Activated CD4-positive, alpha-beta T cell treated with anti-CD3 and anti-CD28 coated beads for 36 hours (primary cell): ENCODE results near the gene FTSJ3. TPM values are rescaled to one million over a fixed set of nuclear protein-coding genes. Genes with fewer than 3 reads are reported as not detected.

Source experiments
- ATAC-seq: fragments of 200-7000 bp; cut with Tn5 transposase; one replicate; pipeline ENCODE4 v1.10.0; 2021; ENCODE audit warnings: mild to moderate bottlenecking, moderate library complexity
- CTCF ChIA-PET: fragments of 350-600 bp; sonication (Branson Sonifier 250); formaldehyde crosslinking; loops from one replicate; lab custom pipeline; 2021; ENCODE audit warnings: antibody characterized with exemption; lab: Charles Lee
- POLR2A ChIA-PET: fragments of 350-600 bp; sonication (Branson Sonifier 250); formaldehyde crosslinking; loops from one replicate; lab custom pipeline; 2021; ENCODE audit warnings: antibody characterized with exemption, inconsistent platforms; lab: Charles Lee
- DNase-seq: peaks from one replicate; pipeline ENCODE4 v3.0.0-alpha.2; 2020
- H3K27ac Mint-ChIP-seq: one replicate; pipeline ENCODE4 v1.8.0; 2021; ENCODE audit warnings: mixed read lengths
- H3K27me3 Mint-ChIP-seq: one replicate; pipeline ENCODE4 v1.8.0; 2021; ENCODE audit warnings: mixed read lengths
- H3K36me3 Mint-ChIP-seq: one replicate; pipeline ENCODE4 v1.8.0; 2021; ENCODE audit warnings: low read depth, mixed read lengths
- H3K4me1 Mint-ChIP-seq: one replicate; pipeline ENCODE4 v1.8.0; 2021; ENCODE audit warnings: mixed read lengths
- H3K4me3 Mint-ChIP-seq: one replicate; pipeline ENCODE4 v1.8.0; 2021; ENCODE audit warnings: mild to moderate bottlenecking, moderate library complexity, mixed read lengths
- H3K9me3 Mint-ChIP-seq: one replicate; pipeline ENCODE4 v1.8.0; 2021; ENCODE audit warnings: low read depth, mixed read lengths
- intact Hi-C, 2 experiments: fragments of 100-400 bp; cut with DNase I in 1 of 2; cut with micrococcal nuclease in 1 of 2; formaldehyde crosslinking; loops; one replicate each; pipeline versions ENCODE4 v1.14.2 to v1.15.1; 2022 to 2024; cut with DNase I, micrococcal nuclease
- total RNA-seq, 2 experiments: library from RNA; stranded (reverse); gene quantifications; one replicate each; pipeline ENCODE4 v1.2.3, GENCODE V29; 2021

FTSJ3 gene
- total RNA-seq, 2 experiments from 2014 or later: 52.1 to 61.2 TPM

DNA sequence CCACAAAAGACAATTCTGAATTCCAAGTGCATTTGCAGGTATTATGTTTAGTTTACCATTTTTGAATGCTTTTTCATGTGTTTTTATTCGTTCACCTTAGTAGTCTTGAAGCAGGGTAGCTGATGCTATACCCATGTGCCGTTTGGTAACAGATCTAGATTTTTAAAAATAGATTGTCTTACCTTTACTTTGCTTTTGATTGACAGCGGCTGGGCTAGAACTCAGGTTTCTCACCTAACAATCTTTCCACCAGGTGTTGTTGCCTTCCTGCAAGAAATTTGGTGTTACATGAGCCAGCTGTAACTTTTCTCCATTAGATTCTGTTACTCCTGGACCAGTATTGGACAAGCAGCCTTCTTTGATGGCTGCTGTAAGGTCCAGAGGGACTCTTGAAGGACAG is 1.5 kb upstream of the FTSJ3 start:
- ChIA-PET POLR2A (interaction anchor here (0.7 to 0.9 kb wide), 2 partner anchors 13 to 55 kb away, joined by 3 read pairs; partner anchors contain the start of genes CCDC47 and DDX42), CTCF (interaction anchor here (0.9 to 1.3 kb wide), 5 partner anchors 10 to 82 kb away, joined by 3 to 5 read pairs (median 5); no protein-coding TSS in a partner anchor)
- peak overlapping the region; percentile 67 for H3K27ac Mint-ChIP-seq
- H3K4me3 Mint-ChIP-seq: peak overlapping the region; percentile 88
- no peak for ATAC-seq
- peaks cover 84% of the 10 kb centered on the region for H3K36me3 Mint-ChIP-seq
- DNase-seq: no peak
- H3K9me3 Mint-ChIP-seq: no peaks in the 10 kb centered on the region
- H3K27me3 Mint-ChIP-seq: no peaks in the 10 kb centered on the region
- intact Hi-C loops: loop anchor here (5.0 to 10.0 kb wide), 3 partner anchors 127 to 862 kb away; partner anchors contain the start of genes LIMD2 (in 1 of the 2), MAP3K3 (in 1 of the 2) and TANC2 (in 1 of the 2)
- peaks cover 62% of the 10 kb centered on the region for H3K4me1 Mint-ChIP-seq

GRCh38 chr17:63827801-63828221 is 348 bp upstream of the FTSJ3 start:
- DNase-seq (no peak), ATAC-seq (no peak)
- CTCF ChIA-PET: interaction anchor here (0.6 to 1.3 kb wide), 8 partner anchors 9 to 241 kb away, joined by 3 to 6 read pairs (median 4); partner anchors contain the start of gene SMARCD2
- Mint-ChIP-seq H3K27ac (peak overlapping the region; percentile 99), H3K4me3 (peak overlapping the region; percentile 88), H3K9me3 (no peaks in the 10 kb centered on the region), H3K4me1 (peaks cover 69% of the 10 kb centered on the region), H3K27me3 (no peaks in the 10 kb centered on the region), H3K36me3 (peaks cover 83% of the 10 kb centered on the region)
- POLR2A ChIA-PET: interaction anchor here (0.6 to 0.9 kb wide), 4 partner anchors 11 to 110 kb away, joined by 3 to 5 read pairs (median 3); partner anchors contain the start of gene DDX42
- intact Hi-C loops: loop anchor here (1.0 to 10.0 kb wide), 10 partner anchors 15 to 861 kb away; partner anchors contain the start of genes CCDC47 (in 2 of the 2), MAP3K3 (in 2 of the 2), STRADA (in 2 of the 2) and CEP95 (in 1 of the 2)

- H3K9me3 Mint-ChIP-seq: no peaks in the 10 kb centered on the region
- intact Hi-C loops: loop anchor here (1.0 to 10.0 kb wide), 10 partner anchors 17 to 859 kb away; partner anchors contain the start of genes CCDC47 (in 2 of the 2), MAP3K3 (in 2 of the 2), STRADA (in 2 of the 2) and CEP95 (in 1 of the 2)
- no peaks in the 10 kb centered on the region for H3K27me3 Mint-ChIP-seq
- H3K27ac Mint-ChIP-seq: peak overlapping the region; percentile 99
- DNase-seq (no peak), ATAC-seq (peak; percentile 10)
- peaks cover 69% of the 10 kb centered on the region for H3K4me1 Mint-ChIP-seq
- peak overlapping the region; percentile 88 for H3K4me3 Mint-ChIP-seq
- peaks cover 83% of the 10 kb centered on the region for H3K36me3 Mint-ChIP-seq
- POLR2A ChIA-PET: interaction anchor here (0.7 to 2.5 kb wide), 5 partner anchors 10 to 90 kb away, joined by 3 to 20 read pairs (median 3); partner anchors contain the start of genes CCDC47, DDX42 and SMARCD2
- CTCF ChIA-PET: interaction anchor here (1.0 to 1.6 kb wide), 4 partner anchors 13 to 128 kb away, joined by 3 to 6 read pairs (median 4); partner anchors contain the start of gene DDX42
These were observed 928 bp downstream of the FTSJ3 start for GRCh38 chr17:63826468-63827001.

GRCh38 chr17:63824362-63824761 is 3.1 kb downstream of the FTSJ3 start:
- intact Hi-C loops: loop anchor here in 1 of 2 experiments (10.0 kb wide), 1 partner anchor 200 kb away; the partner anchor contains the start of gene MAP3K3
- ATAC-seq: no peak

GRCh38 chr17:63823659-63824331 is 3.7 kb downstream of the FTSJ3 start:
- H3K9me3 Mint-ChIP-seq: no peaks in the 10 kb centered on the region
- H3K36me3 Mint-ChIP-seq: peaks cover 78% of the 10 kb centered on the region
- peaks cover 43% of the 10 kb centered on the region for H3K4me1 Mint-ChIP-seq
- ChIA-PET POLR2A (interaction anchor here (0.5 kb wide), 2 partner anchors 25 to 199 kb away, joined by 3 to 6 read pairs; no protein-coding TSS in a partner anchor), CTCF (no interaction called here)
- no peak overlapping the region for H3K4me3 Mint-ChIP-seq
- intact Hi-C loops: loop anchor here in 1 of 2 experiments (10.0 kb wide), 1 partner anchor 199 kb away; the partner anchor contains the start of gene MAP3K3
- DNase-seq (no peak), ATAC-seq (no peak)
- peak overlapping the region; percentile 38 for H3K27ac Mint-ChIP-seq
- no peaks in the 10 kb centered on the region for H3K27me3 Mint-ChIP-seq

More at GRCh38 chr17:63824362-63824761, 3.1 kb downstream of the FTSJ3 start:
- Mint-ChIP-seq H3K27me3 (no peaks in the 10 kb centered on the region), H3K4me3 (no peak overlapping the region), H3K27ac (peak overlapping the region; percentile 38), H3K9me3 (no peaks in the 10 kb centered on the region), H3K4me1 (peaks cover 49% of the 10 kb centered on the region), H3K36me3 (peaks cover 78% of the 10 kb centered on the region)
- no peak for DNase-seq
- CTCF ChIA-PET: no interaction called here
- POLR2A ChIA-PET: interaction anchor here (0.5 kb wide), 2 partner anchors 24 to 198 kb away, joined by 3 to 6 read pairs; no protein-coding TSS in a partner anchor

DNA sequence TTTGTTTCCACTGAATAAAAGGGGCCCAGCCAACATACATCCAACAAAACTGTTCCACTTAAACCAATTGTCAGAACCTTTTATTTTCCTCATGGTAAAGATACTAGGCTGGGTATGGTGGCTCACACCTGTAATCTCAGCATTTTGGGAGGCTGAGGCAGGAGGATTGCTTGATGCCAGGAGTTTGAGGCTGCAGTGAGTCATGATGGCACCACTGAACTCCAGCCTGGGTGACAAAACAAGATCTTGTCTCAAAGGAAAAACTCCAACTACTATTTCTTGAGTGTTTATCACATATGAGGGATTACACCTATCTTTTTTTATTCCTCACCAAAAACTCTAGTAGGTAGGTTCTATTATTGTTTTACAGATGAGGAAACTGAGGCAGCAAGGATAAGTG is 4.9 kb downstream of the FTSJ3 start:
- CTCF ChIA-PET: interaction anchor here (0.7 kb wide), 1 partner anchor 10 kb away, joined by 3 read pairs; no protein-coding TSS in a partner anchor
- H3K27me3 Mint-ChIP-seq: no peaks in the 10 kb centered on the region
- POLR2A ChIA-PET: interaction anchor here (0.6 kb wide), 1 partner anchor 50 kb away, joined by 3 read pairs; no protein-coding TSS in a partner anchor
- H3K4me3 Mint-ChIP-seq: no peak overlapping the region
- H3K27ac Mint-ChIP-seq: peak overlapping the region; percentile 68
- H3K9me3 Mint-ChIP-seq: no peaks in the 10 kb centered on the region
- intact Hi-C loops: loop anchor here in 1 of 2 experiments (10.0 kb wide), 1 partner anchor 198 kb away; the partner anchor contains the start of gene MAP3K3
- ATAC-seq (no peak), DNase-seq (no peak)
- H3K36me3 Mint-ChIP-seq: peaks cover 80% of the 10 kb centered on the region
- peaks cover 34% of the 10 kb centered on the region for H3K4me1 Mint-ChIP-seq

DNA sequence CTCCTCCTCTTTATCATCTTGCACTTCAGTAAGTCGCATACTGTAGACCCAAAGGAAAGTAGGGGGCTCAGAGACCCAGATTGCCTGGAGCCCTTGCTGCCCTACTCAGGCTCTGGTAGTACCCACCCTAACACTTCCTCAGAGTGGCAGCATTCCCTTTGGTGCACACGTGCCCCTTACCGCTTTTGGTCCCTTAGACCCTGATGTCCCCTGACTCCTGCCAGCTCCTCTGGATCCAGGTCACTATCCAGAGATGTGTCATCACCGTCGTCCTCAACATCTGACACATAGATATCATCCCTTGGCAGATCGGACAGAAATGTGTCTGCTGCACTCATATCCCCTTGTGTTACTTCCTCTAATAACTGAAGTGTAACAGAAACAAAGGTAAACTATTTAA is 5.7 kb downstream of the FTSJ3 start:
- Mint-ChIP-seq H3K36me3 (peaks cover 81% of the 10 kb centered on the region), H3K9me3 (no peaks in the 10 kb centered on the region), H3K27ac (peak overlapping the region; percentile 68), H3K27me3 (no peaks in the 10 kb centered on the region), H3K4me1 (peaks cover 34% of the 10 kb centered on the region), H3K4me3 (no peak overlapping the region)
- DNase-seq: no peak
- ChIA-PET POLR2A (interaction anchor here (0.6 to 0.7 kb wide), 2 partner anchors 25 to 50 kb away, joined by 3 read pairs; no protein-coding TSS in a partner anchor), CTCF (interaction anchor here (0.6 to 1.2 kb wide), 3 partner anchors 18 to 70 kb away, joined by 3 read pairs; no protein-coding TSS in a partner anchor)
- intact Hi-C loops: loop anchor here in 1 of 2 experiments (10.0 kb wide), 1 partner anchor 197 kb away; the partner anchor contains the start of gene MAP3K3
- ATAC-seq: no peak

GRCh38 chr17:63820963-63821561 is 6.4 kb downstream of the FTSJ3 start:
- H3K27me3 Mint-ChIP-seq: no peaks in the 10 kb centered on the region
- H3K9me3 Mint-ChIP-seq: no peaks in the 10 kb centered on the region
- intact Hi-C loops: loop anchor here in 1 of 2 experiments (10.0 kb wide), 1 partner anchor 196 kb away; the partner anchor contains the start of gene MAP3K3
- CTCF ChIA-PET: interaction anchor here (0.7 to 1.2 kb wide), 2 partner anchors 19 to 22 kb away, joined by 3 read pairs; no protein-coding TSS in a partner anchor
- peaks cover 79% of the 10 kb centered on the region for H3K36me3 Mint-ChIP-seq
- no peak overlapping the region for H3K27ac Mint-ChIP-seq
- POLR2A ChIA-PET: interaction anchor here (0.7 kb wide), 1 partner anchor 25 kb away, joined by 3 read pairs; no protein-coding TSS in a partner anchor
- ATAC-seq (peak; percentile 13), DNase-seq (no peak)
- no peak overlapping the region for H3K4me3 Mint-ChIP-seq
- peaks cover 29% of the 10 kb centered on the region for H3K4me1 Mint-ChIP-seq

DNA sequence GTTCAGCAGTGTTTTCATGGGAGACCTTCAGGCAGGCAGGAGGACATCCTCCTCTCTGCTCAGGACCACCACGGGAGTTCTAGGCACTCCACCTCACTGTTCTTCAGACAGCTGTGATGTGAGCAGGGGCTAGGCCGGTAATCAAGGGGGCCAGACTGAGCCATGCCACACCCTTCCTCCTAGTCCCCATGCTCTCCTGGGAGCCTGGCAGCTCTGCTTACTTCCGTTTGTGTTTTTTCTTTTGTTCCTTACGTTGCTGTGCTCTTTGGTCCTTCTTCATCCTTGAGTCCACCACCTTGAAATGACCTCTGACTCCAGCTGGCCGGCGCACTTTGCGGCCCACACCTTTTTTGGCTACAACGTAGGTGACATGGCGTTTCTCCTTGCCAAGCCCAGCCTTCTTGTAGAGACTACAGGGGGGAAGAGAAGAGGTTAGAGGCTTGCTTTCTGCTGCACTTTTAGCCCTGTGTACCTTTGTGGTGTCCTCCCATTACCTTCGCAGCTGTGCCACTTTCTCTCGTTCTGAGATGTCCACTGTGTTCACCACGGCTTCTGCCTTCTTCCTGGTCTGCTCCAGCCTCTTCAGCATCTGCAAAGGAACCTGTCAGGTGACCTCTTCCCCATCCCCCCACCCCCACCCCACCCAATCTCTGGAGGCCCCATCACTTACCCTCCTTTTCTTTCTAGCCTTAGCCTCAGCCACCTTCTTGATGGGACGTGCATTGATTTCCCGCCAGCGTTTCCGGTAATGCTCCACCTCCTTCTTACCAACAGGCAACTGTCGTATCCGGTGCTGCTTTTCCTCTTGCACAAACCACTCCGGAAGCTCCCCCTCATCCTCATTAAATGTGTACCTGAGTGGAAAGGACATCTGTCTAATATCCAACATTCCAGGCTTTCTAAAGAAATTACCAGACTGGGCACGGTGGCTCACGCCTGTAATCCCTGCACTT is 7.6 kb downstream of the FTSJ3 start:
- H3K9me3 Mint-ChIP-seq: no peaks in the 10 kb centered on the region
- ChIA-PET CTCF (interaction anchor here (0.8 to 1.1 kb wide), 2 partner anchors 15 kb away, joined by 3 to 4 read pairs; no protein-coding TSS in a partner anchor), POLR2A (no interaction called here)
- ATAC-seq (no peak), DNase-seq (peak; percentile 38)
- intact Hi-C loops: loop anchor here in 1 of 2 experiments (10.0 kb wide), 1 partner anchor 195 kb away; the partner anchor contains the start of gene MAP3K3
- no peaks in the 10 kb centered on the region for H3K27me3 Mint-ChIP-seq
- H3K4me1 Mint-ChIP-seq: peaks cover 19% of the 10 kb centered on the region
- peaks cover 75% of the 10 kb centered on the region for H3K36me3 Mint-ChIP-seq
- peak overlapping the region; percentile 63 for H3K27ac Mint-ChIP-seq
- H3K4me3 Mint-ChIP-seq: no peak overlapping the region
